Activated CD4-positive, alpha-beta T cell treated with anti-CD3 and anti-CD28 coated beads for 48 hours (primary cell): ENCODE data around the gene WTAP.
"Not testable (repeated sequence)": the region's sequence is repeated elsewhere in the genome, so short reads cannot be mapped to it uniquely, and the experiment has no call there.

ENCODE experiments used
- DNase-seq: peaks from one replicate; pipeline ENCODE4 v3.0.0-alpha.2; 2020

The WTAP gene

DNA sequence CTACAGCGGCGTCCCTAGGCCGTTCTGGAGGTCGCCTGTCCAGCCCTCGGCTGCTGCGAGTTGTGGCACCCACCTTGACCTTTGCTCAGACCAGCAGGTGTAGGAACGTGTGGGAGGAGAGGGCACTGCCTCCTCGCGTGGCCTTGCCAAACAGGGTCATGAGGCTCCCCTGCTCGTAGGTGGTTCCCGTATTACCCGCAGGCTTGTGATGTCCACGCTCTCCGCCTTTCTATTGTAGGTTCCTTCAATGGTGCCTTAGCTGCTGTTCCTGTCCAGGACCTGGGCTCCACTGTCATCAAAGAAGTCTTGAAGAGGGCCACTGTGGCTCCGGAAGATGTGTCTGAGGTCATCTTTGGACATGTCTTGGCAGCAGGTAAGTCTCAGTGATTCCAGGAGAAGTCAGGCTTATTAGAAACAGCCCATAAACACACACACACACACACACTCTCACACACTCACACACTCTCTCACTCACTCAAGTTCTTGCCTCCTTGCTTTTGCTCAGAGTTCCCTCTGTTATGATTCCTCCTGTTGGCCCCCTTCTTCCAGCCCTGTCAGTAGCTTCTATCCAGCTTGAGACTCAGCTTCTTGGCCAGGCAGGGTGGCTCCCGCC is 35.5 kb downstream of the WTAP start:
- peak; percentile 24 for DNase-seq

GRCh38 chr6:159766906-159767305 is 39.6 kb downstream of the WTAP start:
- DNase-seq: no peak

DNA sequence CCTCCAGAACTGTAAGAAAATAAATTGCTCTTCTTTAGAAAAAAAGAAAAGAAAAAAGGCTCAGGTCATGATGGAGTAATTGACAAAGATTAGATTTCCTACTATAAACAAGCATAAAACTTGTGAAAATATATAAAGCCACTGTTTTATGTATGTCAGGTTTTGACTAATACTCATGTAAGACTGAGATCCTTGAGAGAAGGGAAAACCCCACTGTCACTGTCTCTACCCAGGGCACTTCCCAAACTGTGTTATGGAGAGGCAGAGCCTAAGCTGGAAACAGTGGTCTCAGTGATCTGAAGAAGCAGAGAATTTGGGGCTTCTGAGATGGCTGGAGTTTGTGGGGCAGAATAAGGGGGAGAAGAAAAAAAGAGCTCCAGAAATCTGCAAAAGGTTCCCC is 42.2 kb downstream of the WTAP start:
- DNase-seq: no peak

DNA sequence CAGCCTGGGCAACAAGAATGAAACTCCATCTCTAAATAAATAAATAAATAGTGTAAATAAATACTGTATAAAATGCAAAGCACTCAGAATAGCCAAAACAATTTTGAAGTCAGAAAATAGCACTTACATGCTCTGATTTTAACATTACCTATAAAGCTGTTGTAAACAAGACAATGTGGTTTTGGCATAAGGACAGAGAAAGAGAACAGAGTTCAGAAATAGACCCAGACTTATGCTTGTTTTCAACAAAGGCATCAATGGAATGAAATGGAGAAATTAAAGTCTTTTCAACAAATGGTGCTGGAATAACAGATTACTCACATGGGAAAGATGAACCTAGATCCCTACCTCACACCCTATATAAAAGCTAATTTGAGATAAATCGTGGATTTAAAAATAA is 44.9 kb downstream of the WTAP start:
- DNase-seq: no peak

DNA sequence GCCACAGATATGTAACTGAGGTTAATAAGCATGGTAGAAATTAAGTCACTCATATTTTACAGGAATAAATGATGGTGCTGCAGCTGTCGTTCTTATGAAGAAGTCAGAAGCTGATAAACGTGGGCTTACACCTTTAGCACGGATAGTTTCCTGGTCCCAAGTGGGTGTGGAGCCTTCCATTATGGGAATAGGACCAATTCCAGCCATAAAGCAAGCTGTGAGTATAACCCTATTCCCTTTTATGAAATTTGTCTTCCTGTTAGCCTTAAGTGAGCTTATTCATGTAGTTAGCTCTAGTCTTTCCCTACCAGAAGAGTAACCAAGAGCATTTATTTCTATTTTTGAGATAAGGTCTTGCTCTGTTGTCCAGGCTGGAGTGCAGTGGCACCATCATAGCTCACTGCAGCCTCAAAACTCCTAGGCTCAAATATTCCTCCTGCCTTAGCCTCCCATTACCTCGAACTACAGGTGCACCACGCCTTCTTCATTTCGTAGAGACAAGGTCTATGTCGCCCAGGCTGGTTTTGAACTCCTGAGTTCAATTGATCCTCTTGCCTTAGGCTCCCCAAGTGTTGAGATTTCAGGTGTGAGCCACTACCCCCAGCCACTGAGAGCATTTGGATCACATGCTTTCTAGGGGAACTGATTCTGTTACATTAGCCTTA is 50.1 kb downstream of the WTAP start:
- DNase-seq: no peak

GRCh38 chr6:159778131-159778530 is 50.8 kb downstream of the WTAP start:
- no peak for DNase-seq

DNA sequence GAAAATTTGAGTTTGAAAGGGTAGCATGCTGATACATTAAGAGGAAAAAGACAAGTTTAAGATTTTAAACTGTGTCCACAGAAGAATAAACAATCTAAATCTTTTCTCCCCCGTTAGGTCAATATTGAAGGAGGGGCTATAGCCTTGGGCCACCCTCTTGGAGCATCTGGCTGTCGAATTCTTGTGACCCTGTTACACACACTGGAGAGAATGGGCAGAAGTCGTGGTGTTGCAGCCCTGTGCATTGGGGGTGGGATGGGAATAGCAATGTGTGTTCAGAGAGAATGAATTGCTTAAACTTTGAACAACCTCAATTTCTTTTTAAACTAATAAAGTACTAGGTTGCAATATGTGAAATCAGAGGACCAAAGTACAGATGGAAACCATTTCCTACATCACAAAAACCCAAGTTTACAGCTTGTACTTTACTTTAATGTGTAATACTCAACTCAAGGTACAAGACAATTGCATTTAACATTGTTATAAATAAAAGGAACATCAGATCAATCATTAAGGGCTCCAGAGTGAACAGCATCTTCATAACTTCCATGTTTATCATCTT is 51.3 kb downstream of the WTAP start:
- DNase-seq: no peak

- peak; percentile 15 for DNase-seq
Observed at GRCh38 chr6:159788276-159788675, 61.0 kb downstream of the WTAP start.

DNA sequence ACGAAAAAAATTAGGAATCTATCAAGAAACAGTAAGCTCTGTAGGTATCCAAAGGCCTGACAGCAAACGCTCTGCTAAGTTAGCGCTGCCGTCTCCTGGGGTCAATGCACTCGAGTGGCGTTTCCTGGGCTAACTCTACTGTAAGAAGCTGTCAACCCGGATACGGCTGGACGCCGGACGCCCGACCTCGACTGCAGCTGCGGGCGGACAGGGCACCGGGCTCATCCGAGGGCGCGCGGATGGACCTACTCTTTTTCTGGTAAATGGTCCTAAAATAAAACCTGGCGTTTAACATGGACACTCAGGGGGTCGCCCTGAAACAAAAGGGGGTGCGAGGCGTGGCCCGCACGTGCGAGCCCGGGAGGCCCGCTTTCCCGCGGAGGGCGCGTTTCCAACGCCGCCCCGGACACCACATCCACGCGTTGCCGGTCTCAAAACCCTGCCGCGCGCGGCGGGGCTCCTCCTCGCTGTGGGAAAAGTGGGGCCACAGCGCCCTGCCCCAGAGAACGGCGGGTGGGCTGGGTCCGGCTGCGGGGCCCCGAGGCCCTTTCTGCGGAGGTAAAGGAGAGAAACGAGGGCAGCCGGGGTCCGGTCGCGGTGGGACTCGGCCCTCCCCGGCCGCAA is 61.6 kb downstream of the WTAP start:
- DNase-seq: peak; percentile 38

DNA sequence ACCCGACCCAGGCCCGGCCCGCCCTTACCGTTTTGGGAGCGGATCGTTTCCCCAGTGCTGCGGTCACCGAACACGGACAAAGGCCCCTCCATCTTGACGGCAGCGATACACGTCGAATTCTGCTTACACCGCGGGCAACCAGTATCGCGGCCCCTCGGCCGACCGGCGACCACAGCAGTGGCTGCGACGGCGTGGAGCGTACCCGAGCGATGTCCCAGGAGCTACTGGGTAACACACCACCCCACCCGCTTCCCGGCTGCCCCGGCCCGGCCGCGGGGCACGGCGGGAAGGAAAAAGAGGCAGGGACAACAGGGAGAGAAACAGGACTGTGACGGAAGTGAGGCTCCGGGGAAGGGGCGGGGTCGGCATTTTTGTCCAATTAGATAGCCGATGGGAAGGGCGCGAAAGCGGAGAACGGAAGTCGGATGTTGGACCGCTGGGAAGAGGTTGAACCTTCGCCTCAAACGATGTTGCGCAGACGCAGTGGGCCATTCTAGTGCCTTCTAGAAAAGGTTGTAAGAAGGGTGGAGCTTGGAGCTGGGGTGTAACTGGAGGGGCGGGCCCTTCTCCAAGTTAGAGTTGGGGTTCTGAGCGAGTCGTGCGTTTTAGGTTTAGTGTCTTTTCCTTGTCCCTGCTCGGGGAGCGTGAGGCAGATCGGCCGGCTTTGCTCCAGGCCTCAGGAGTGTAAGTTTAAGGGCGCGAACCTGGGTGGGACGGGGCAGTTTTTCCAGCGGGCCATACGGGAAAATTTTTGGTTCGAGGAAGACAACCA is 62.3 kb downstream of the WTAP start, which contains the start of gene TCP1:
Gene TCP1 (minus strand): TSS at position 226 of the 772 bp plus-strand sequence. CDS start 134 bp downstream, at position 92.
- DNase-seq: peak; percentile 100

GRCh38 chr6:159790149-159790955 is 63.0 kb downstream of the WTAP start, which contains the start of gene MRPL18:
Gene MRPL18, plus strand, starts transcription at chr6:159790467. Its CDS starts 121 bp downstream, at chr6:159790588.
- DNase-seq: peak; percentile 93

DNA sequence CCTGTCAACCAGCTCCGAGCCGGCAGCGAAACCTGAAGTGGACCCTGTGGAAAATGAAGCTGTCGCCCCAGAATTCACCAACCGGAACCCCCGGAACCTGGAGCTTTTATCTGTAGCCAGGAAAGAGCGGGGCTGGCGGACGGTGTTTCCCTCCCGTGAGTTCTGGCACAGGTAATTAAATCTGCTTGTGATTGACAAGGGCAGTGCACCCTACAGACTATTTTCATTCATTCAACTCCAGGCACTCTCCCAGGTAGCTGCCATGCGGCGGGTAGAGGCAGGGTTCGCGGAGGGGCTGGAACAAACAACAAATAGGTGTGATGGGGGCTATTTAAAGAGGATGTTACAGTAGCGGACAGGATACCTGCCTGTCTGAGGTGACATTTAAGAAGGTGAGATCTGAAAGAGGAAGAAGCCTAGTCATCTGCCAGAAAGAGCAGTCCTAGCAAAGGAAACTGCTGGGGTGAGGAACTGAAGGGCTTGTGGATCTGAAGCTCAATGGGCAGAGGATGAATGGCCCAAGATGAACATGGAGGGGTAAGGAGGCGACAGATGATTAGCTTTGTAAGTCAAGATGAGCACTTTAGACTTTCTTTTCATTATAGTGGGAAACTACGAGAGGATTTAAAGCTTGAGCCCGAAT is 63.8 kb downstream of the WTAP start:
- no peak for DNase-seq

DNA sequence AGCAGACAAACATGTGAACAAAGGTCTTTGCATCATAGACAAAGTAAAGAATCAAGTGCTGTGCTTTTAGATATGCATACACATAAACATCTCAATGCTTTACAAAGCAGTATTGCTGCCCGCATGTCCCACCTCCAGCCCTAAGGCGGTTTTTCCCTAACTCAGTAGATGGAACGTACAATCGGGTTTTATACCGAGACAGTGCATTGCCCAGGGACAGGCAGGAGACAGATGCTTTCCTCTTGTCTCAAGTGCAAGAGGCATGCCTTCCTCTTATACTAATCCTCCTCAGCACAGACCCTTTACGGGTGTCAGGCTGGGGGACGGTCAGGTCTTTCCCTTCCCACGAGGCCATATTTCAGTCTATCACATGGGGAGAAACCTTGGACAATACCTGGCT is 67.7 kb downstream of the WTAP start:
- not testable (repeated sequence) for DNase-seq

- no peak for DNase-seq
Observed at GRCh38 chr6:159797554-159797953, 70.2 kb downstream of the WTAP start.

- DNase-seq: no peak
Observed at GRCh38 chr6:159800141-159800865, 73.0 kb downstream of the WTAP start, which contains the start of gene PNLDC1. Gene PNLDC1, plus strand, starts transcription at chr6:159800276. Its CDS starts 32 bp downstream, at chr6:159800308.

DNA sequence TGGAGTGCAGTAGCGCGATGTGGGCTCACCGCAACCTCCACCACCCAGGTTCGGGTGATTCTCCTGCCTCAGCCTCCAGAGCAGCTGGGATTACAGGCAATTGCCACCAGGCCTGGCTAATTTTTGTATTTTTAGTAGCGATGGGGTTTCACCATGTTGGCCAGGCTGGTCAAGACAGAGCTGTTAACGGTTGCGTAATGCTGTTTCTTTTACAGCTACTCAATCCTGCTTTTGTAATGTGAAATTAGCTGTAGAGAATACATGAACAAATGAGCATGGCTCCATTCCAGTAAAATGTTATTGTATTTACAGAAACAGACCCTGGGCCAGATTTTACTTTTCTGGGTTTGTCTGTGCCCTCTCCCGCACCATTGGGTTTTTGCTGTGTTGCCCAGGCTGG is 74.6 kb downstream of the WTAP start:
- no peak for DNase-seq

DNA sequence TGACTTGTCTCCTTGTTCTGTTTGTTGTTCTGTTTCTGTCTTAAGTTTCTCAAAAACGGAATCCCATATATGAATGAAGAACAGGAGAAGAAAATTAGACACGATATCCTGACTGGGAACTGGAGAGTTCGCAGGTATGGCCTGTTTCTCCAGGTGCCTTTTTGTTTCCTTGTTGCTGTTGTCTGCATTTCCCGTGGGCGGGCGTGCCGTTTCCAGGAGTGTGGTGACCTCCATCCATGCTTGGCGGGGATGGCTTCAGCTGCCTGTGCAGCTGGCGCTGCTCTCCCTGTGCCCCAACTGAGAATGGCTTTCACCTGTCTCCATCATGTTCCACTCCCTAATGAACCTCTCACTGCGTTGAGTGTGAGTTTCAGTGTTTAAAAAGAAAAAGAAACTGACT is 77.2 kb downstream of the WTAP start:
- DNase-seq: no peak

DNA sequence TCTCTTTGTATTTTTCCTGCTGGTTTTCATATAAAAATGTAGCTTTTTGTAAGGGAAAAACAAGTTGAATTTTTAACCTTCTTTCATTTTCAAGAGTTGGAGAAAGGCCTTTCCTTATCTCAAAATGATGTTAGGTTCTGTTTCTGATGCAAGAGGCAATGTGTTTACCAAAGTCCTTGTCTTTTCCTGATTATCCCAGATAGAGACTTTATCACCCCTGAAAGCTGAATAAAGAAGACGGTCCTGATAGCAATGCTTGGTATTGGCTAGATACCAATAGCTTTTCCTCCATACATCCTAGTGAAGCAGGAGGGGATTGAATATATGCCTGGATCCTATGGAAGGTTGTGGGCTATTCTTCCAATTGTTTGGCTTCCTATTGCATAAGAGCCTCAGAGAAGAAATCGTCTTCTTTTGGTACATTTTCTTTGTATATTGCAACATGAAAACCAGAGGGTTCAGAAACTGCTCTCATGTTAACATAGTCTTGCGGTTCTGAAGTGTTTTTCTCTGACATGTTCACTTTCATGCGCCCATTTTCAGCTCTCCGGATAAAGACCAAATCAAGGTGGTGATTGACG is 78.2 kb downstream of the WTAP start:
- DNase-seq: no peak
